HEK293 (cell line): ENCODE measurements around the gene ACKR3.

Experiments
- CTCF ChIA-PET: fragments of 350-600 bp; formaldehyde crosslinking; extraction: SDS; loops from one replicate; lab custom pipeline; 2021; ENCODE audit warnings: antibody characterized with exemption; lab: Yijun Ruan, JAX
- POLR2A ChIA-PET: fragments of 300-600 bp; formaldehyde crosslinking; extraction: SDS; loops from one replicate; lab custom pipeline; 2020; ENCODE audit warnings: antibody characterized with exemption, inconsistent platforms; lab: Yijun Ruan, JAX
- H3K27ac ChIP-seq: fragments of 200-500 bp; sonication (Bioruptor generic); 2 replicates; pipeline ENCODE4 v1.5.1; 2014; ENCODE audit warnings: low read depth, low read length, control low read depth, inconsistent platforms; ENCODE audit errors: extremely low read depth
- H3K36me3 ChIP-seq, 2 experiments: fragments of 200-500 bp in 1 of 2; sonication (Bioruptor generic) in 1 of 2; 1 replicate in 1 of 2; 2 replicates in 1 of 2; pipeline ENCODE4 v1.5.1; 2014 to 2017; ENCODE audit warnings: inconsistent platforms in 2 of 2, low read length in 2 of 2; ENCODE audit not compliant: control insufficient read depth in 2 of 2, insufficient read depth in 1 of 2
- H3K4me1 ChIP-seq: fragments of 200-500 bp; sonication (Bioruptor generic); 2 replicates; pipeline ENCODE4 v1.5.1; 2014; ENCODE audit warnings: mild to moderate bottlenecking, low read length, inconsistent platforms; ENCODE audit not compliant: control insufficient read depth, insufficient read depth
- H3K4me3 ChIP-seq: 2 replicates; pipeline ENCODE4 v1.5.1; 2011; ENCODE audit warnings: low read depth, mild to moderate bottlenecking, control low read depth, low read length, moderate library complexity
- H3K9me3 ChIP-seq: fragments of 200-500 bp; sonication (Bioruptor generic); 2 replicates; pipeline ENCODE4 v1.5.1; 2014; ENCODE audit warnings: low read depth, low read length, inconsistent platforms; ENCODE audit not compliant: control insufficient read depth, insufficient read depth
- GLIS1 ChIP-seq: fragments of 450-650 bp; formaldehyde crosslinking; IDR thresholded peaks from 2 replicates; pipeline ENCODE4 v1.5.1; 2016; ENCODE audit warnings: missing biosample characterization, missing genetic modification characterization
- KLF7 ChIP-seq: fragments of 450-650 bp; formaldehyde crosslinking; IDR thresholded peaks from 2 replicates; pipeline ENCODE4 v1.5.1; 2016; ENCODE audit warnings: missing biosample characterization, missing genetic modification characterization, borderline replicate concordance
- MYNN ChIP-seq: fragments of 450-650 bp; formaldehyde crosslinking; IDR thresholded peaks from 2 replicates; pipeline ENCODE4 v1.5.1; 2016; ENCODE audit warnings: missing biosample characterization, missing genetic modification characterization, borderline replicate concordance
- PRDM1 ChIP-seq: fragments of 450-650 bp; formaldehyde crosslinking; IDR thresholded peaks from 2 replicates; pipeline ENCODE4; 2016; ENCODE audit warnings: missing biosample characterization, missing genetic modification characterization
- REPIN1 ChIP-seq: fragments of 450-650 bp; formaldehyde crosslinking; IDR thresholded peaks from 2 replicates; pipeline ENCODE4 v1.5.1; 2017; ENCODE audit warnings: missing biosample characterization, missing genetic modification characterization, low read depth
- SCRT2 ChIP-seq: fragments of 450-650 bp; formaldehyde crosslinking; IDR thresholded peaks from 2 replicates; pipeline ENCODE4 v1.5.1; 2016; ENCODE audit warnings: missing biosample characterization, missing genetic modification characterization
- SP2 ChIP-seq: fragments of 450-650 bp; formaldehyde crosslinking; IDR thresholded peaks from 2 replicates; pipeline ENCODE4 v1.5.1; 2016; ENCODE audit warnings: missing biosample characterization, missing genetic modification characterization
- SP3 ChIP-seq: fragments of 450-650 bp; formaldehyde crosslinking; IDR thresholded peaks from 2 replicates; pipeline ENCODE4 v1.5.1; 2016; ENCODE audit warnings: missing biosample characterization, missing genetic modification characterization
- ZBTB17 ChIP-seq: fragments of 450-650 bp; formaldehyde crosslinking; IDR thresholded peaks from 2 replicates; pipeline ENCODE4 v1.5.1; 2016; ENCODE audit warnings: missing biosample characterization, missing genetic modification characterization
- ZBTB21 ChIP-seq: fragments of 450-650 bp; formaldehyde crosslinking; IDR thresholded peaks from 2 replicates; pipeline ENCODE4 v1.5.1; 2017; ENCODE audit warnings: missing biosample characterization, missing genetic modification characterization
- ZFP41 ChIP-seq: fragments of 450-650 bp; formaldehyde crosslinking; IDR thresholded peaks from 2 replicates; pipeline ENCODE4 v1.5.1; 2016; ENCODE audit warnings: missing biosample characterization, missing genetic modification characterization, borderline replicate concordance
- ZFP69B ChIP-seq: fragments of 450-650 bp; formaldehyde crosslinking; IDR thresholded peaks from 2 replicates; pipeline ENCODE4 v1.5.1; 2016; ENCODE audit warnings: missing biosample characterization, missing genetic modification characterization
- ZNF146 ChIP-seq: fragments of 450-650 bp; formaldehyde crosslinking; IDR thresholded peaks from 2 replicates; pipeline ENCODE4 v1.5.1; 2016; ENCODE audit warnings: missing biosample characterization, missing genetic modification characterization
- ZNF404 ChIP-seq: fragments of 450-650 bp; formaldehyde crosslinking; IDR thresholded peaks from 2 replicates; pipeline ENCODE4 v1.5.1; 2017; ENCODE audit warnings: missing biosample characterization, missing genetic modification characterization
- ZNF514 ChIP-seq: fragments of 450-650 bp; formaldehyde crosslinking; IDR thresholded peaks from 2 replicates; pipeline ENCODE4 v1.5.1; 2016; ENCODE audit warnings: missing biosample characterization, missing genetic modification characterization
- ZNF664 ChIP-seq: fragments of 450-650 bp; formaldehyde crosslinking; IDR thresholded peaks from 2 replicates; pipeline ENCODE4 v1.5.1; 2016; ENCODE audit warnings: missing biosample characterization, missing genetic modification characterization
- TF ChIP-seq, protein P1 (sequence below): fragments of 450-650 bp; formaldehyde crosslinking; IDR thresholded peaks from 2 replicates; pipeline ENCODE4 v1.5.1; 2016; ENCODE audit warnings: missing biosample characterization, missing genetic modification characterization
- TF ChIP-seq, protein P2 (sequence below): fragments of 450-650 bp; formaldehyde crosslinking; IDR thresholded peaks from 2 replicates; pipeline ENCODE4 v1.5.1; 2017; ENCODE audit warnings: missing biosample characterization, missing genetic modification characterization

The ACKR3 gene

DNA sequence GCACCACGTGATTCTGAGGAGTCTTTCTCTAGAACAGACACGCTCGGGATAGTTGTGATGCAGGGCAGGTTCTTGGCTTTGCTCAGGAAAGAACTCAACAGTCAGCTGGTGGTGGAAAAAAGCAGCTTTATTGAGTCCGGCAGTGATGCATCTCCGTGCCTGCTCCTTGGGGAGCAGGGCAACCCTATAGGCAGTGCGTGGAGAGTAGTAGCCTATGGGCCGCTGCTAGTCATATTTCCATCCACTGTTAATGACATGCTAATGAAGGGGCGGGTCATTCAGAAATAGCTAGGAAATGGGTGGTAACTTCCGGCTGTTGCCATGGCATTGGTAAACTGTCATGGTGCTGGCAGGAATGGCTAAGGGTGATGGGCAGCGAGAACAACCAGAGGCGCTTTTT lies 11.6 kb upstream of the ACKR3 start:
- no peaks in the 10 kb centered on the region for H3K4me1 ChIP-seq
- H3K27ac ChIP-seq = no peak overlapping the region
- TF ChIP-seq SCRT2 (tag by site-specific recombination) = no peak
- TF ChIP-seq MYNN (tag by site-specific recombination) = no peak
- TF ChIP-seq SP2 = no peak
- TF ChIP-seq, protein P1, sequence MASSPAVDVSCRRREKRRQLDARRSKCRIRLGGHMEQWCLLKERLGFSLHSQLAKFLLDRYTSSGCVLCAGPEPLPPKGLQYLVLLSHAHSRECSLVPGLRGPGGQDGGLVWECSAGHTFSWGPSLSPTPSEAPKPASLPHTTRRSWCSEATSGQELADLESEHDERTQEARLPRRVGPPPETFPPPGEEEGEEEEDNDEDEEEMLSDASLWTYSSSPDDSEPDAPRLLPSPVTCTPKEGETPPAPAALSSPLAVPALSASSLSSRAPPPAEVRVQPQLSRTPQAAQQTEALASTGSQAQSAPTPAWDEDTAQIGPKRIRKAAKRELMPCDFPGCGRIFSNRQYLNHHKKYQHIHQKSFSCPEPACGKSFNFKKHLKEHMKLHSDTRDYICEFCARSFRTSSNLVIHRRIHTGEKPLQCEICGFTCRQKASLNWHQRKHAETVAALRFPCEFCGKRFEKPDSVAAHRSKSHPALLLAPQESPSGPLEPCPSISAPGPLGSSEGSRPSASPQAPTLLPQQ (tag by site-specific recombination) = no peak
- TF ChIP-seq, protein P2, sequence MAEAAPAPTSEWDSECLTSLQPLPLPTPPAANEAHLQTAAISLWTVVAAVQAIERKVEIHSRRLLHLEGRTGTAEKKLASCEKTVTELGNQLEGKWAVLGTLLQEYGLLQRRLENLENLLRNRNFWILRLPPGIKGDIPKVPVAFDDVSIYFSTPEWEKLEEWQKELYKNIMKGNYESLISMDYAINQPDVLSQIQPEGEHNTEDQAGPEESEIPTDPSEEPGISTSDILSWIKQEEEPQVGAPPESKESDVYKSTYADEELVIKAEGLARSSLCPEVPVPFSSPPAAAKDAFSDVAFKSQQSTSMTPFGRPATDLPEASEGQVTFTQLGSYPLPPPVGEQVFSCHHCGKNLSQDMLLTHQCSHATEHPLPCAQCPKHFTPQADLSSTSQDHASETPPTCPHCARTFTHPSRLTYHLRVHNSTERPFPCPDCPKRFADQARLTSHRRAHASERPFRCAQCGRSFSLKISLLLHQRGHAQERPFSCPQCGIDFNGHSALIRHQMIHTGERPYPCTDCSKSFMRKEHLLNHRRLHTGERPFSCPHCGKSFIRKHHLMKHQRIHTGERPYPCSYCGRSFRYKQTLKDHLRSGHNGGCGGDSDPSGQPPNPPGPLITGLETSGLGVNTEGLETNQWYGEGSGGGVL (tag by site-specific recombination) = no peak
- no peak for TF ChIP-seq REPIN1
- no peak for TF ChIP-seq ZNF664 (tag by site-specific recombination)
- TF ChIP-seq ZBTB17 = no peak
- no peak for TF ChIP-seq GLIS1
- no peak overlapping the region for H3K4me3 ChIP-seq
- H3K36me3 ChIP-seq = no peaks in the 10 kb centered on the region
- POLR2A ChIA-PET = no interaction called here
- CTCF ChIA-PET = no interaction called here
- H3K9me3 ChIP-seq = no peaks in the 10 kb centered on the region

DNA sequence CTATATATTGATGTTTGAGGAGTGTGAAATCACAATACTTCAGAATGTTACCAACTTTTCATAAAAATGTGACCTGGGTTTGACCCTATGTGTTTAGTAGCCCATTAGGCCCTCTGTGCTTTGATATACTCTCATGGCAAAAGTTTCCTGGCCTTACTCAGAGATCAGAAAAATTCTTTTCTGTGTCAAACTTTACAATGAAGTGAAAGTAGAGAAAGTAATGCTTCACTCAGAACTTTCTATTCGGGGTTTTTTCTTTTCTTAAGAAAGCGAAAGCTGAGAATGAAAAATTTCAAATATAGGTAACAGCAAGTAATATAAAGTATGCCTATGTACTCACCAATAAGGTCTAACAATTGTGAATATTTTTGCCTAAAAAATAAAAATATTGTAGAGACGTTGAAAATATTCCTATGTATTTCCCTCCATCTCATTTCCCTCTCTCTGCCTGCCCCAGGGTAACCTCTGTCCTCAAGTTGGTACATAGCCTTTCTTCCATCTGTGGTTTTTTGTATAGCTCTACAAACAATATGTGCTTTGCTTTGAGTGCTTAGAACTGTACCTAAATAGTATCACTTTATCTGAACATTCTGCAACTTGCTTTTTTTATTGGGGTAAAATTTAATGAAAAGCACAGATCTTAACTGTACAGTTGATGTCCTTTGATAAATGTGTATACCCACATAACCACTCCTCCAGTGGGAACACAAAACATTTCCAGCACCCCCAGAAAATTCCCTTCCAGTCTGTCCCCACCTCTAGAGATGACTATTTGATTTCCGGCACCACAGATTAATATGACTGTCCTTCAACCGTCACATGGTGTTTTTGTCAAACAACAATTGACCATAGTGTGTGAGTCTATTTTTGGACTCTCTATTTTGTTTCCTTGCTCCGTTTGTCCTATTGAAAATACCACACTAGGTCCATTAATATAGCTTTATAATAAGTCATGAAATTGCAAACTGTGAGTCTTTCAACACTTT lies 10.3 kb upstream of the ACKR3 start:
- H3K4me1 ChIP-seq = no peaks in the 10 kb centered on the region
- CTCF ChIA-PET = no interaction called here
- POLR2A ChIA-PET = no interaction called here

DNA sequence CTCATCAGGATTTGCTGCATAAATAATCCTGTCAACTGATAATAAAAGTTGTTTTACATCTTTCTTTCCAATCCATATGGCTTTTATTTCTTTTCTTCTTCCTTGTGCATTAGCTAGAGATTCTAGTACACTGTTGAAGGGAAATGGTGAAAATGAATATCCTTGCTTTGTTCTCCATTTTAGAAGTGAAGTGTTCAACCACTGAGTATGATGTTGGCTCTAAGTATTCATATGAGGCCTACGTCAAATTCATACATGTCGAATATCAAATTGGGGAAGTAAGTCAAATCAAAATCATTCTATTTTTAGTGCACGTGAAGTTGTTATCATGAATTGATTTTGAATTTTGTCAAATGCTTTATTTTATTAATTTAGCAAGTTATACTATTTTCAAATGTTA lies 7.8 kb upstream of the ACKR3 start:
- H3K4me1 ChIP-seq = no peaks in the 10 kb centered on the region
- no peak overlapping the region for H3K4me3 ChIP-seq
- H3K9me3 ChIP-seq = no peaks in the 10 kb centered on the region
- ChIA-PET CTCF (interaction anchor here (0.9 kb wide), 1 partner anchor 8 kb away, joined by 3 read pairs; no protein-coding TSS in a partner anchor), POLR2A (no interaction called here)
- no peak overlapping the region for H3K27ac ChIP-seq
- TF ChIP-seq ZNF146 (tag by site-specific recombination) (no peak), ZBTB21 (tag by site-specific recombination) (no peak), ZFP69B (tag by site-specific recombination) (no peak)
- no peaks in the 10 kb centered on the region for H3K36me3 ChIP-seq

More for the DNA sequence above, 10.3 kb upstream of the ACKR3 start:
- Histone ChIP-seq H3K27ac (no peak overlapping the region), H3K4me3 (no peak overlapping the region), H3K9me3 (no peaks in the 10 kb centered on the region), H3K36me3 (no peaks in the 10 kb centered on the region)
- TF ChIP-seq ZNF404 (tag by site-specific recombination) (no peak), PRDM1 (tag by site-specific recombination) (peak; percentile 76), ZNF514 (tag by site-specific recombination) (no peak), ZFP41 (no peak), SP3 (no peak), KLF7 (tag by site-specific recombination) (no peak)
